ENCODE data around the gene MEIOSIN. TPM values are rescaled to one million over a fixed set of nuclear protein-coding genes. Genes with fewer than 3 reads are reported as not detected.
A peak's percentile ranks its signal among the peaks of the same experiment; 100 is the strongest.

The MEIOSIN gene
- total and polyA plus RNA-seq, 2 of the 13 experiments (the other 11 are each of a cell fraction or from before 2014, with no cell fraction given) = not detected

- TF ChIP-seq ASH2L (IDR thresholded peaks at IDR 0.05; ENCODE audit: insufficient read length, low read depth, low read length) (peak; percentile 31), ZNF589 (CRISPR knock-in tag; conservative IDR thresholded peaks at IDR 0.05) (peak; percentile 74; the same call in 1 of the 2 replicates), MIER2 (CRISPR knock-in tag; IDR thresholded peaks at IDR 0.05) (no peak), E2F5 (CRISPR knock-in tag; conservative IDR thresholded peaks at IDR 0.05) (no peak), ZBTB26 (CRISPR knock-in tag; IDR thresholded peaks at IDR 0.05; ENCODE audit: borderline replicate concordance) (peak; percentile 68), AHR (CRISPR knock-in tag; IDR thresholded peaks at IDR 0.05) (peak; percentile 55), SOX5 (CRISPR knock-in tag; IDR thresholded peaks at IDR 0.05; ENCODE audit: borderline replicate concordance) (peak; percentile 36; the same call in 1 of the 2 replicates), ZNF124 (CRISPR knock-in tag; IDR thresholded peaks at IDR 0.05) (no peak), ZKSCAN8 (CRISPR knock-in tag; IDR thresholded peaks at IDR 0.05; ENCODE audit: borderline replicate concordance) (peak; percentile 41; the same call in 1 of the 2 replicates), ERF (CRISPR knock-in tag; IDR thresholded peaks at IDR 0.05) (peak; percentile 85; the same call in 1 of the 2 replicates), LRRFIP1 (CRISPR knock-in tag; conservative IDR thresholded peaks at IDR 0.05) (no peak), HOXA9 (CRISPR knock-in tag; IDR thresholded peaks at IDR 0.05; ENCODE audit: borderline replicate concordance) (0 out of 2 replicates have a peak, but pooled peaks have one; percentile 56), RELA (CRISPR knock-in tag; IDR thresholded peaks at IDR 0.05) (no peak), DR1 (CRISPR knock-in tag; IDR thresholded peaks at IDR 0.05) (peak; percentile 52; the same call in 1 of the 2 replicates), NFIC (IDR thresholded peaks at IDR 0.05; ENCODE audit: low read length) (no peak), ZNF510 (CRISPR knock-in tag; IDR thresholded peaks at IDR 0.05; ENCODE audit: low read depth) (0 out of 2 replicates have a peak, but pooled peaks have one; percentile 90), TBP (CRISPR knock-in tag; IDR thresholded peaks at IDR 0.05) (no peak), HMGXB4 (CRISPR knock-in tag; IDR thresholded peaks at IDR 0.05; ENCODE audit: borderline replicate concordance in 1 of 2, low read depth in 1 of 2) (peak; percentile 52 to 80; a peak in 3 of 4 replicates), MED8 (CRISPR knock-in tag; IDR thresholded peaks at IDR 0.05; ENCODE audit: insufficient replicate concordance) (peak; percentile 13), ZNF12 (CRISPR knock-in tag; IDR thresholded peaks at IDR 0.05) (0 out of 2 replicates have a peak, but pooled peaks have one; percentile 41), PHF8 (CRISPR knock-in tag; IDR thresholded peaks at IDR 0.05) (peak; percentile 56), ZNF713 (CRISPR knock-in tag; IDR thresholded peaks at IDR 0.05) (peak; percentile 90; the same call in 1 of the 2 replicates), HNRNPK (IDR thresholded peaks at IDR 0.05; ENCODE audit: low read depth, low read length, poor library complexity, severe bottlenecking) (peak; percentile 47)
Measured at GRCh38 chr19:45770192-45771101, 37.2 kb downstream of the MEIOSIN start (continued).

Measured in HepG2 (cell line).